HG02798 (cell line): ENCODE results near the gene TXNRD3.
"Not testable (repeated sequence)": the region's sequence is repeated elsewhere in the genome, so short reads cannot be mapped to it uniquely, and the experiment has no call there.

Source experiments
- ATAC-seq: cut with Tn5 transposase; IDR thresholded peaks from one replicate; pipeline ENCODE4 v1.9.1; 2021; ENCODE audit warnings: mild to moderate bottlenecking; ENCODE audit not compliant: unreplicated experiment, poor library complexity

Gene TXNRD3

DNA sequence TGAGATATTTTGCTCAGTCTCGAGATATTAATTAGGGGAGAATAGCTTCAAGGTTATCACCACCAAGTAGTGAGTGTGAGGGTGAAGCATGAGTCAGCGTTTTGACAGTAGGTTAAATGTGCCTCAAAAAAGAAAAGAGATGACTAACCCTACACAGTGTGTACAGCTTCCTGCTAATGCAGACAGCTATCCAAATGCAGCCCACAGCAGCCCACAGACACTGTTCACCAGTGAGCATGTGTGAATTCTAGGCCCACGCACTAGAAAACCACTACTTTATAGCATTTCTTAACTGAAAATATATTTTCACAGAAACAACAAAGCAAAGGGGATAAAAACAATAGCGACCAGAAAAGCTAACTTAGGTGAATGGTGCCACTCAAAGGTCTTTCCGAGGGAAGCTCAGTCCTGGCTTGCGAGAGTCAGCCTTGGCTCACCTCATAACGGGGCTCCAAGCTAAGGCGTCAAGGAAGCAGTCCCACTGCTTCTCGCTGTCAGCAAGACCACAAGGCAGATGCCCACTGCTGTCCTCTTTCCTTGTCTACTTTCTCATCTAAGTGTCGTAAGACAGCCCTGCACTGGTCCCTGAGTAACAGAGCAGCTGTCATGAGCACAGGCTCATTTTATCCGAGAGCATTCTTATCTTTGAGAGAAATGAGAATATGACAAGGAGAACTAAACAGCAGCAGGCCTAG, 47.6 kb downstream of the TXNRD3 start:
- no peak for ATAC-seq

DNA sequence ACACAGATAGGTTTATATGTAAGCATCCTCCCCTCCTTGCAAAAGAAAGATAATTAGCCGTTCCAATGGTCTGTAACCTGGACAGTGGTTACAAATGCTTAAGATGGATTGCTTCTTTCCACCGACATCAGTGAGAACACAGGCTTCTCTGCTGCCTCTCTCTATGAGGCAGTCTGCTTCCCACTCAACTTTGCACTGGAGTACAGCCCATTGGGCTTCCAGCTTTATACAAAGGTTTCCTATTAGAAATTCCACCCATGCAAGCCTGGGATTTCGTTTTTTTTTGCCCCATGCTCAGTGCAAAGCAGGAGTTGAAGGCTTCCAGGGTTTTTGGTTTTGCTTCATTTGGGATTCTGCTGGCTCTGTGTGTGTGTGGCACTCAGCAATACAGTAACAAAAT, 48.9 kb downstream of the TXNRD3 start:
- no peak for ATAC-seq

DNA sequence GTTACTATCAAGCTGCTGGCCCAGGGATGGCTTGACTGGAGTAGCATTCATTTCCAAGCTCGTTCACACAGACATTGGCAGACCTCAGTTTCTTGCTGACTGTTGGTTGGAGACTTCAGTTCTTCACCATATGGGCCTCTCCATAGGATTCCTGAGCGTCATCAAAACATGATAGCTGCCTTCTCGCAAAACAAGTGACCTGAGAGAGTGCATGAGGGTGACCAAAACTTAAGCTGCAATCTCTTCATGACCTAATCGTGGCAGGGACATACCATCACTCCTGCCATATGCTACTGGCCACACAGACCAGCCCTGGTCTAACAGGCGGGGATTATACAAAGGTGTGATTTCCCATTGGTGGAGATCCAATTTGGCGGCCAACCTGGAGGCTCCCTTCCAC, 50.2 kb downstream of the TXNRD3 start:
- ATAC-seq = no peak

DNA sequence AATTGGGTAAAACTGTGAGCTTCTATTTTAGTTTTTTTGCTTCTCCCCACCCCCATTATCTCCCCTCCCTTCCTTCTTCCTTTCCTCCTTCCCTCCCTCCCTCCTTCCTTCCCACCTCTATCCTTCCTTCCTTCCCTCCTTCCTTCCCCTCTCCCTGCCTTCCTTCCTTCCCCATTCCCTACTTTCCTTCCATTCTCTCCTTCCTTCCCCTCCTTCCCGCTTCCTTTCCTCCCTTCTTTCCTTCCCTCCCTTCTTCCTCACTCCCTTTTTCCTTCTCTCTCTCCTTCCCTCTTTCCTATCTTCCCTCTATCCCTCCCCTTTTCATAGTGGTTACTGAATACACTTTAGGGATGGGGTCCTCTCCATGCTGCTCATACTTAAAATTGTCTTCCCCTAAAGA, 55.8 kb downstream of the TXNRD3 start:
- ATAC-seq = no peak

DNA sequence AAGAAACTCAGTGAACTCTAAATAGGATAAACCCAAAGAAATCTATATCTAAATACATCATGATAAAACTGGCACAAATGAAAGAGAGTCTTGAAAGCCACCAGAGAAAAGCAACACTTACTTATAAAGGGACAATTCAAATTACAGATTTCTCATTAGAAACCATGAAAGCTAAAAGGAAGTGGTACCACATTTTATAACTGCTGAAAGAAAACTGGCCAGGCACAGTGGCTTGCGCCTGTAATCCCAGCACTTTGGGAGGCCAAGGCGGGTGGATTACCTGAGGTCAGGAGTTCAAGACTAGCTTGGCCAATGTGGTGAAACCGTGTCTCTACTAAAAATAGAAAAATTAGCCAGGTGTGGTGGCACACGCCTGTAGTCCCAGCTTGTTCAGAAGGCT, 59.4 kb downstream of the TXNRD3 start:
- not testable (repeated sequence) for ATAC-seq

DNA sequence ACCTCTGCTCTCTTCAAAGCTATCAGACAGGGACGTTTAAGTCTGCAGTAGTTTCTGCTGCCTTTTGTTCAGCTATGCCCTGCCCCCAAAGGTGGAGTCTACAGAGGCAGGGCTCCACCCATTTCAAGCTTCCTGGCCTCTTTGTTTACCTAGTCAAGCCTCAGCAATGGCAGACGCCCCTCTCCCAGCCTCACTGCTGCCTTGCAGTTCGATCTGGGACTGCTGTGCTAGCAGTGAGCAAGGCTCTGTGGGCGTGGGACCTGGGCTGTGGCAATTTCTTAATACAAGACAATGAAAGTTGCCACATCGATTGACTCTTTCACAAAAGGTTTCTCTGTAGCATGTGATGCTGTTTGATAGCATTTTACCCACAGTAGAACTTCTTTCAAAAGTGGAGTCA, 63.4 kb downstream of the TXNRD3 start:
- ATAC-seq = not testable (repeated sequence)

DNA sequence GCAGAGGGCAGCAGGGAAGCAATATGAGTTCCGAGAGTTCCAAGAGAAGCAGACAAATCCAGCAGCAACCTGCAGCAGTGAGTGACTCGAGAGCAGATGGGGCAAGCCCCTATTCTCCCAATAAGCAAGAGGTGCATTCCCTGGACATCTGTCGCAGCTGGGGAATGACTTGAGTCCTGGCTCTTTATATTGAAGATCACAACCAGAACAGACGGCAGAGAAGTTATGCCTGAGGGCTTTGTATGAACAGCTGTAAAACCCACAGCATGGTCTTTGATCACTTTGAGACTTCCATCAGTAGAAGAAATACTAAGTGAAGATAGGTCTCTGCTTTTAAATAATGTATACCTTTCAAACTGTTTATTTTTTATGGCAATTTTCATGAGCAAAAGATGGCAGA, 72.6 kb downstream of the TXNRD3 start:
- ATAC-seq = no peak

DNA sequence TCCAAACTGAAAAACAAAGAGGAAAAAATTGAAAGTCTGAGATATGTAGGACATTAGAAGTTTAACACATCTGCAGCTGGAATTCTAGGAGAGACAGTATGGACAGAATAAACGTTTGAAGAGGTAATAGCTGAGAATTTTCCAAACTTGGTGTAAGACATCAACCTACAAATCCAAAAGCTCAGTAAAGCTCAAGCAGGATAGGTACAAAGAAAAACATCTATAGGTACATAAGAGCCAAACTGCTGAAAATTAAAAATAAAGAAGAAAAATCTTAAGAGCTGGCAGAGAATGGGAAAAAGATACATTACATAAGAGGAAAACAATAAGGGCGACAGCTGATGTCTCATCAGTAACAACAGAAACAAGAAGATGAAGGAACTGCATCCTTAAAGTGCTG, 73.4 kb downstream of the TXNRD3 start:
- ATAC-seq = no peak

DNA sequence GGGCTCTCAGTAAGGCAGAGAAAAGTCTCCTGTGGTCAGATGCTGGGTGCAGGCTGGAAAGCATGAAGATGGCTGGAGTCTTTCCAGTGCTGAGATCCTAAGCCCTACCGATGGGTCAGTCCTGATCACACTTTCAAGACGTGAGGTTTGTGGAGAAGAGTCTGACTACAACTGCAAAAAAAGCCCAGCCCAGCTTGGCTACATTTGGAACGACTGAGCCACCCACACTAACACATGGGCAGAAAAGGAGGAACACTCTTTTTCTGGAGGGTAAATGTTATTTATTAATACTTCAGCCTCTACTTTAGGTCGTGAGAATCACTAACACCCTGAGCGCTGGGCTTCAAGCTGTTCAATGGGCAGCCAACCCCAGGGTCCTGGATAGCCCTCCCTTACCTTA, 74.2 kb downstream of the TXNRD3 start:
- ATAC-seq = no peak

DNA sequence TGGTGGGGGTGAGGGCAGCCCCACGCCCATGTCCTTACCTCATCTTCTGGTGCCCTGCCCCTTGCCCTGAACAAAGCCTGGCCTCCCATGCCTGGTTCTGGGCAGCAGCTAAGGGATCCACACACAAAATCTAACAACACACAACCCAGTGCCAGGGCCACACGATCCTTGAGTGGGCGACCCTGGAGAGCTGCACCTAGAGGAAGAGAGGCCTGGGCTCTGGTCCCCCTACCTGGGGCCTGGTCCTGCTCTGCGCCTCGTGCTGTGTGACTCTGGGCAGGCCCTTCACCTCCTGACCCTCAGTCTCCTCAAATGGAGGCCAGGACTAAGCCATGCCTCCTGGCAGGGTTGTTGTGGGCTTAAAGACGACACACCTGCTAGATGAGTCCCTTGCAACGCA, 76.2 kb downstream of the TXNRD3 start:
- no peak for ATAC-seq

DNA sequence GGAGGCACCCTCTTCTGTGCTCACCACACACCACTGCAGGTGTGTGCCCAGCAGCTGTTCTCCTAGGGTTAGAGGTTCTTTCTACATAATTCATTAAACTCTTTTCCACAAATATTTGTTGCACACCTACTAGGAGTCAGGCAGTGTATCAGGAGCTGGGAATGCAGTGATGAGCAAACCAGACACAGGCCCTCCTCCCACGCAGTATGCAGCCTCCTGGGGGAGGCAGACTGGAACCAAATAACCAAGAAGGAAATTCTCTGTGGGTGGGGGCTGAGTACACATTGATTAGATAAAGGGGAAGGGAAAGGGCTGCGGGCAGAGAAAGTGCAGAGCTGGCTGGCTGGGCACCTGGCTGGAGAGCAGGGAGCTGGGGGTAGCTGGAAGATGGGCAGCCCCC, 77.7 kb downstream of the TXNRD3 start:
- no peak for ATAC-seq

DNA sequence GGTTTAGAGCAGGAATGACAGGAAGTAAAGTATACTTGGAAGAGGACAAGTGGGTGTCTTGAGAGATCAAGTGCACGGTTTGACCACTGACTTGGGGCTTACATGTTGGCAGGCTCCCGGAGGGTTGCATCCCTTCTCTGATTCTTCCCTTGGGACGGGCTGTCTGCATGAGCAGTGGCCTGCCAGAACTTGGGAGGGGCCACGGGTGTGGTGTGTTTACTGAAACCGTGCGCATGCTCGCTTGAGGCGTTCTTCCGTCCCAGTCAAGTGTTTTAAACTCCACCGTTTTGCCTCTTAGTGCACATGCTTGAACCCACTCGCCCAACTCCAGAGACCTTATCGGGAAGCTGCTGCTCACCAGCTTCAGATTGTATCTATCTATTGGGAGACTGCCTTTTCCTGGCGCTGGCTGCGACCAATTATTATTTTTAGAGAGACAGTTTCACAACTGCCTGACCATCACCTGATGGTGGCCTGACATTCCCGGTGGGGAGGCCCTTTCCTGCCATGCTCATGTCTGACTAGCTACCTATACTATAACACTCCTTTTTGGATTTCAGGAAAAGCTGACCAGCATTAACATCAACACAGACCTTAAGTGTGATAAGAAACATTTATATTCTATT, 81.3 kb downstream of the TXNRD3 start:
- ATAC-seq = no peak

DNA sequence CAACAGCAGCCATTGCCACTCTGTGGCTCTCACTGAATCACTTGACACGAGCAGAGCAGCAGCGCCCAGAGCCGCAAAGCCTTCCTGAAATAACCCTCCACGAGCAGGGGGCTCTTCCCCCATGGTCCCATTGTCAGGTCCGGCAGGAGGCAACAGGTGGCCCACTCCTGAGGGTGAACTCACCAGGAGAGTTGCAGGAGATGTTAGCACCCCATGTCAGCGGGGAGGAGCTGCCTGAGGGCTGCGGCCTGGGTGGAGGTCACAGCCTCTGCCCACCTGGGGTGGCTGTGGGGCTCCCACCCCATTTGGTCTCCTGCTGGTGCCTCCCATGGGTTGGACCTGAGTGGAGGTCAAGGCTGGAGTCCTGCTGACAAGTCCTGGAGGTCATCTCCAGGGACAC, 83.8 kb downstream of the TXNRD3 start:
- ATAC-seq = no peak

DNA sequence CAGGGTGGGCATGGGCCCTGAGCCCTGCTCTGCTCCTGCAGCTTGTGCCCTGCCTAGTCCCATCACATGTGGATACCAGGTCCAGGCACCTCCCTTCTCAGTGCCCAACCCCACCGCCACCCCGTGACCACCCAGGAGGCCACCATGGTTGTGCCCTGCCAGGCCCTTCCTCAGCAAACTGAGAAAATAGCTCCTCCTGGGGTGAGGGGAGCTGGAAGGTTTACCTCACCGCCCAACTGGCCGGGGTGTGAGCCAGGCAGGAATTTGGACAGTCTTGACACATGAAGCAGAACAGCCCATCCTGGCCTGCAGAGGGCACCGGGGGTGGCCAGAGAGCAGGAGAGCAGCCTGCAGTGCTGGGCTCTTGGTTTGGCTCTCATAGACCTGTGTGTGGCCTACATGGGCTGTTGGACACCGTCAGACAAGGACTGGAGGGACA, 84.8 kb downstream of the TXNRD3 start:
- ATAC-seq = no peak

DNA sequence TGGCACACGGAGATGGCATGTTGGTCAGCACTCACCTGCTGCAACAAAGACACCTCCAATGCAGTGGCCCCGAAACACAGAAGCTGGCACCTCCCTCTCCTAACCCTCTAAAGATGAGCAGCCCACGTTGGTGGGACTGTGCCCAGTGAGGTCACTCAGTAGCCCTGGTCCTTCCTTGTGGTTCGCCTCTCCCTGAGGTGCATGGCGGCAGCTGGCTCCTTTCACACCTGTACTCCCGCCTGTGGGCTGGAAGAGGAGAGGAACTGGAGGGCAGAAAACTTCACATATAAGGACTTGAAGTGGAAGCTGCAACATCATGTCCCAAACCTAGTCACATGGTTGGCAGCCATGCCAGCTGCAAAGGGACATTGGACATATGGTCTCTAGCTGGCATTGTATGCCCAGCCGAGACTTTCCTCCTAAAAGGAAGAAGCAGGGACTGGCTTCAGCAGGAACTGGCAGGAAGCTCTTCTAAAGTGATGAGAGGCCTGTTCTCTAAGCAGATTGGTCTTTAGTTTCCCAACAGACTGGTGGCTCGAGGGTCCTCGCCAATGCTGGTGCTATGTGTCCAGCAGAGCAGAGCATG, 85.4 kb downstream of the TXNRD3 start:
- ATAC-seq = no peak

DNA sequence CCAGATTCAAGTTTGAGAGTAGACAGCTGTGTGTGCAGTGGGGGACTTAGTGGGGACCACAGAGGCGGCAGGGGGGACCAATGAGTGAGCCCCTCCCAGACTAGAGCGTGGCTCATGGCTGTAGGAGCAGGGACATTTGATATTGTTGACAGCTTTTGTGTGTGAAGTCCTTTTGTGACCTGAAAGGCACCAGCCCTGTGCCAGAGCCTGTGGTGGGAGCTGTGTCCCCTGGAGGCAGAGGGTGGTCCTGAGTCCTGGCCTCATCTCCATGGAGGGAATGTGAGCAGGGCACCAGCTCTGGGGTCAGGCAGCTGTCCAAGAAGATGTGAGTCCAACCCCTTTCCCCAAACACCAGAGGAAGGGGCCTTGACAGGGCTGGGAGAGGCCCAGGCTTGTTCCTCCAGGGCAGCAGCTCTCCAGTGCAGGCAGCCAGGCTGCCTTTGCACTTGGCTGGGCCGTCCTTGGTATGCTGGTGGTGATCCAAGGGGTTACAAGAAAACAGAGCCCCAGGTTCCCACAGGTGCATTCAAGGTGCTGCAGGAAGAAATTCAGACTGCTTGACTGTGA, 86.1 kb downstream of the TXNRD3 start:
- no peak for ATAC-seq

DNA sequence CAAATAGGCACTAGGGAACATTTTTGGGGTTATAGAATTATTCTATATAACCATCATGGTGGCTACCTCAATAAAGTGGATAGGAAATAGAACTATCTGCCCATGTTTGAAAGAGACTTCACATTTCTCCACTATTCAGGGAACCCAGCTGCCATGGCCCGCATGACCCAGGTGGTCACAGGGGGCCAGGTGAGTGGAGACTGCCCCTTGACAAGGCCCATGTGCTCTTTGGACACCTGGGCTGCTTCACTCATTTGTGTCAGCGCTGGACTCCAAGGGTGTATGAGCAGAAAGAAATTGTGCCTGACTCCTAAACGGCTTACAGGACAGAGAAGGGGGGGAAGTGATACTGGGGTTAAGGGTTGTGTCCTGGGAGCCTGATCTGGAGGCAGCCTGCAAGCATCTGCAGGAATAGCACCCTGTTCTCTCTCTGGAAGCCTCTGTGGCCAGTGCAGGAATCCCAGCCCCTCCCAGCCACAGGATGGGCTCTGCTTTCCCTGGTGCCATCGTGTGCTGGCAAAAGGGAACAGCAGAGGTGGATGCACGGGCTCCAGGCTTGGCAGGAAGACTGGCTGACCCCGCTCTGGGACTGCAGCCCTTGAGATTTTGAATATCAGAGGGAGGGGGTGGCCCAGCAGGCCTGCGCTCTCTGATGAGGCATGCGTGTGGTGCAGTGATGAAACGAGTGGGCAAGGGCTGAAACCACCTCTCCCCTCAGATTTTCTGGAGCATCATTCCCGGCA, 87.1 kb downstream of the TXNRD3 start:
- no peak for ATAC-seq

DNA sequence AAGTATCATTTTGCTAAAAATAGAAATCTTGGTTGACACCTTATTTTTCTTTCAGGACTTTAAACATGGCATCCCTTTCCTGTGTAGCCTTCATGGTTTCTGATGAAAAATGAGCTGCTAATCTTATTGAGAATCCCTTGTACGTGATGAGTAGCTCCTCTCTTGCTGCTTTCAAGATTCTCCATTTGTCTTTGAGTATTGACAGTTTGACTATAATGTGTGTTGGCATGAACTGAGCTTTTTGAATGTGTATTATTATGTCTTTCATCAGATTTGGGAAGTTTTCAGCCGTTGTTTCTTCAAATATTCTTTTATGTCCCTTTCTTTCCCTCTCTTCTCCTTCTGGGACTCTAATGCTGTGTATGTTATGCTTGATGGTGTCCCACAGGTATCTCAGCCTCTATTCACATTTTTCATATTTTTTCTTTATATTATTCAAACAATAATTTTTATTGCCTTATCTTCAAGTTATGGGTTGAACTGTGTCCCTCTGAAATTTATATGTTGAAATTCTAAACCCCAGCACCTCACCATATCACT, 92.1 kb downstream of the TXNRD3 start:
- no peak for ATAC-seq

DNA sequence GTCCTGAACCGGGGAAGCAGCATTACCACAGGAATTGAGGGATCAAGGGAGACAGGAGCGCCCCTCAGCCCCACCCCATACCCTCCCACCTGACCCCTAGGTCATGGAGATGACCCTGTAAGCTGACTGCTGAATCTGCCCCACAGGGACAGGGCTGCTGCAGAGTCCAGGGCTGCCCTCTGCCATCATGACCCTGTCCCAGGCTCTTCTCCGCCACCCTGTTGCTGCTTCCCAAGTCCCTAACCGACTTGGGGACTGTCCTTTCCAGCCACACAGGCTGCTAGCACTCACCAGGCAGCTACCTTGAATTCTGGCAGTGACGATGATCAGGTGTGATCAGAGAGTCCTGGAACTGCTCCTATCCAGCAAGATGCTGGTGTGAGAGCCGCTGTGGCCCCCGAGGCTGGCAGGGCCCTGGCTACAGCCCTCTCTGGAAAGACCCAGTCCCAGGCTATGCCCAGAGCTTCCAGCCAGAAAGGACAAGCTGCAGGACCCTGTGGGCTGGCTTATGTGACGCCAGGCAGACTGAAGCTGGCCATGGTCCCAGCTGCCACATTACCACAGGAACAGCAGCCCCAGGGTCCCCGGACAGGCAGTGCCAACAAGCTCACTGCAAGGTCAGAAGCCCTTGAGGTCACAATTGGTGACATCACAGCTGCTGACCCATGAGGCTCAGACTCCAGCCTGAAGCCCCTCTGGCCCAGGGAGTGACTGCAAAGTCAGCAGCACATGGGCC, 96.4 kb downstream of the TXNRD3 start, which contains the start of gene C3orf22:
Gene C3orf22, minus strand, starts transcription at position 597 of the 736 bp plus-strand sequence. CDS start 5,542 bp downstream, outside the sequence.
- no peak for ATAC-seq

DNA sequence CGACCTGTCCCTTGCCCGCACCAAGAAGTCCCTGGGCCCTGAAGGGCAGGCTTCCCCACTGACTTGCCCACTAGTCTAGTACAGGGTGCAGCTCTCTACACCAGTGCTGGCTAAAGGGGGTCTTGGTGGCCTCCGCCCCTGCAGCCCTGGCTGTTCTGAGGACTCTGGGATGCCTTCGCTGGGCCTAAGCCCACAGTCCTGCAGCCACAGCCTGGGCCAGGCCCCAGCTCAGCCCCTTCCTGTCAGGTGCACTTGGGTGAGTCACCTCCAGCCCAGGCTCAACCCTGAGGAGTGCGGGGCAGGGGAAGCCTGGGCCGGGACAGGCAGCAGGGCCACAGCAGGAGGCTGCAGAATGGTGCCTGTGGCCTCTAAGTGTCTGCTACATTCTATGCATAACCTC, 97.2 kb downstream of the TXNRD3 start:
- no peak for ATAC-seq
